Measurements from ENCODE around the gene UBE2G2. TPM values are rescaled to one million over a fixed set of nuclear protein-coding genes. Genes with fewer than 3 reads are reported as not detected.

UBE2G2 gene
- total RNA-seq, 1 experiment from 2014 or later = 121 TPM

GRCh38 chr21:44761747-44762208 is 39.8 kb downstream of the UBE2G2 start:
- H3K27ac ChIP-seq (ENCODE audit: insufficient read length, low read depth, low read length) = no peak overlapping the region
- H4K20me1 ChIP-seq (ENCODE audit: control insufficient read depth, insufficient read depth, insufficient read length) = no peaks in the 10 kb centered on the region
- peak overlapping the region; percentile 33 for H3K18ac ChIP-seq (ENCODE audit: insufficient read length, low read depth, low read length)
- TF ChIP-seq CTCF (conservative IDR thresholded peaks at IDR 0.05) = no peak
- H2AFZ ChIP-seq (ENCODE audit: low read length) = no peak overlapping the region
- H3K27me3 ChIP-seq (ENCODE audit: insufficient read depth, low read length) = no peaks in the 10 kb centered on the region
- no peak overlapping the region for H3K4me2 ChIP-seq (ENCODE audit: insufficient read depth, insufficient read length, low read length)
- no peak overlapping the region for H2AK5ac ChIP-seq (ENCODE audit: insufficient read length, low read length)
- H3K23ac ChIP-seq (ENCODE audit: insufficient read length, low read depth, low read length) = no peak overlapping the region
- peak overlapping the region; percentile 55 for H4K5ac ChIP-seq (ENCODE audit: insufficient read length, low read depth, low read length)
- peak; percentile 28 for DNase-seq
- Mint-ChIP-seq H3K9me3 (no peaks in the 10 kb centered on the region), H3K4me3 (no peak overlapping the region), H3K27ac (peak overlapping the region in 1 of 3 experiments; percentile 37; a peak in 1 of 7 replicates), H3K36me3 (ENCODE audit: insufficient read depth in 1 of 3, low read depth in 3 of 3) (peaks cover 0 to 4% (median 0%) of the 10 kb centered on the region in 3 experiments; a peak in 2 of 7 replicates), H3K27me3 (ENCODE audit: low read depth) (peaks cover 1% of the 10 kb centered on the region; the same call in 1 of the 2 replicates), H3K4me1 (peaks cover 36 to 43% of the 10 kb centered on the region in 2 experiments)
- no peak overlapping the region for H2BK5ac ChIP-seq (ENCODE audit: insufficient read length, low read length)
- no peaks in the 10 kb centered on the region; the same call in 1 of the 2 replicates for H3K4me1 ChIP-seq (ENCODE audit: insufficient read depth, low read length)
- H3K79me2 ChIP-seq (ENCODE audit: insufficient read depth, low read length) = no peaks in the 10 kb centered on the region
- no peak overlapping the region for H3K14ac ChIP-seq (ENCODE audit: insufficient read depth, low read length)
- no peaks in the 10 kb centered on the region for H3K79me1 ChIP-seq (ENCODE audit: insufficient read depth, low read depth, low read length, poor library complexity, severe bottlenecking)
- WGBS (ENCODE audit: extremely low coverage, insufficient read length, low lambda C conversion rate) = no CpG with 5 or more reads among the region's 14 CpGs
- H3K56ac ChIP-seq (ENCODE audit: insufficient read length, low read depth, low read length) = no peak overlapping the region
- H3K4ac ChIP-seq (ENCODE audit: low read depth, low read length) = no peak overlapping the region
- H2BK120ac ChIP-seq (ENCODE audit: low read depth, low read length, poor library complexity, severe bottlenecking) = no peak overlapping the region
- no peaks in the 10 kb centered on the region for H3K9me3 ChIP-seq (ENCODE audit: control insufficient read depth, low read depth, low read length)
- H3K23me2 ChIP-seq (ENCODE audit: insufficient read length, low read depth, low read length, poor library complexity, severe bottlenecking) = no peaks in the 10 kb centered on the region
- H2BK15ac ChIP-seq (ENCODE audit: low read depth, low read length) = no peak overlapping the region
- H2BK12ac ChIP-seq (ENCODE audit: insufficient read length, low read depth, low read length) = no peak overlapping the region
- no peak overlapping the region for H3T11ph ChIP-seq (ENCODE audit: low read length)
- no peak overlapping the region for H4K8ac ChIP-seq (replicated peaks; ENCODE audit: insufficient read length, low read depth, low read length)
- H3K9ac ChIP-seq (ENCODE audit: extremely low read depth, insufficient read length, low read length) = no peak overlapping the region
- H2BK20ac ChIP-seq (ENCODE audit: low read depth, low read length, poor library complexity, severe bottlenecking) = no peak overlapping the region
- H4K91ac ChIP-seq (ENCODE audit: insufficient read length, low read depth, low read length) = no peak overlapping the region

Measured in H9 (cell line).